ENCODE measurements around the gene UBXN6. TPM values are rescaled to one million over a fixed set of nuclear protein-coding genes. Genes with fewer than 3 reads are reported as not detected.

UBXN6 gene
- total and polyA plus RNA-seq, 2 experiments from 2014 or later = 19.1 to 21.6 TPM

- DNase-seq (ENCODE audit: low spot score) = no peak
- H3F3A ChIP-seq (replicated peaks; ENCODE audit: low read depth) = peaks cover 17% of the 10 kb centered on the region; the same call in 1 of the 2 replicates
- Mint-ChIP-seq H3K36me3 (ENCODE audit: low read depth) (peaks cover 83% of the 10 kb centered on the region), H3K4me1 (no peaks in the 10 kb centered on the region), H3K4me3 (no peak overlapping the region), H3K27me3 (ENCODE audit: insufficient read depth, low read depth, poor library complexity) (peaks cover 9% of the 10 kb centered on the region), H3K27ac (no peak overlapping the region), H3K9me3 (no peaks in the 10 kb centered on the region)
- no peaks in the 10 kb centered on the region for H3K27me3 ChIP-seq (ENCODE audit: insufficient read depth)
- peaks cover 41% of the 10 kb centered on the region for H3K79me2 ChIP-seq (replicated peaks; ENCODE audit: insufficient read depth)
- peaks cover 38% of the 10 kb centered on the region for H4K20me1 ChIP-seq (replicated peaks; ENCODE audit: insufficient read depth)
- H3K36me3 ChIP-seq (ENCODE audit: insufficient read depth) = peaks cover 78% of the 10 kb centered on the region
- no peak overlapping the region for H3K4me2 ChIP-seq
- no peak overlapping the region for H3K4me3 ChIP-seq
- TF ChIP-seq STAT1 (IDR thresholded peaks at IDR 0.05; ENCODE audit: unreplicated experiment) = no peak
- TF ChIP-seq CTCF (conservative IDR thresholded peaks at IDR 0.05; ENCODE audit: low read depth in 2 of 2) = no peak
- no peak for TF ChIP-seq ETS1 (IDR thresholded peaks at IDR 0.05)
- TF ChIP-seq JUNB (IDR thresholded peaks at IDR 0.05; ENCODE audit: unreplicated experiment) = no peak
- TF ChIP-seq POLR2AphosphoS5 (IDR thresholded peaks at IDR 0.05; ENCODE audit: low read depth) = no peak
- no peak for TF ChIP-seq NANOG (IDR thresholded peaks at IDR 0.05; ENCODE audit: borderline replicate concordance)
- TF ChIP-seq ZNF114 (CRISPR knock-in tag; IDR thresholded peaks at IDR 0.05) = no peak
- TF ChIP-seq EZH2 (IDR thresholded peaks at IDR 0.05; ENCODE audit: low read depth, unreplicated experiment) = no peak
- no peak for TF ChIP-seq EZH2phosphoT487 (IDR thresholded peaks at IDR 0.05; ENCODE audit: unreplicated experiment)
- TF ChIP-seq ZNF462 (CRISPR knock-in tag; IDR thresholded peaks at IDR 0.05) = no peak
- no peak for TF ChIP-seq REST (IDR thresholded peaks at IDR 0.05; ENCODE audit: unreplicated experiment)
- TF ChIP-seq CREB1 (CRISPR knock-in tag; IDR thresholded peaks at IDR 0.05; ENCODE audit: low read depth) = no peak
- TF ChIP-seq ZNF331 (CRISPR knock-in tag; IDR thresholded peaks at IDR 0.05; ENCODE audit: low read depth) = no peak
- no peak overlapping the region for H3K27ac ChIP-seq (ENCODE audit: low read depth)
- no peak overlapping the region for H2AFZ ChIP-seq
- no peaks in the 10 kb centered on the region for H3K9me2 ChIP-seq (ENCODE audit: insufficient read depth)
- H3K4me1 ChIP-seq (ENCODE audit: insufficient read depth) = no peaks in the 10 kb centered on the region
- ATAC-seq = no peak
These were observed 34.0 kb downstream of the UBXN6 start for GRCh38 chr19:4423416-4424126.
